IMR-90 (cell line): ENCODE data around the gene NAPA.

Experiments used
- BHLHE40 ChIP-seq: fragments of 150-350 bp; IDR thresholded peaks from 2 replicates; pipeline ENCODE4 v1.6.1; 2016; ENCODE audit warnings: mild to moderate bottlenecking, low read depth, low read length
- CEBPB ChIP-seq: IDR thresholded peaks from 2 replicates; pipeline ENCODE4 v1.6.1; 2012; ENCODE audit warnings: low read depth, low read length, improper control_type of control experiment
- CHD1 ChIP-seq: IDR thresholded peaks from 2 replicates; pipeline ENCODE4 v1.6.1; 2012; ENCODE audit warnings: low read depth, low read length, improper control_type of control experiment
- FOS ChIP-seq: fragments of 150-350 bp; IDR thresholded peaks from 2 replicates; pipeline ENCODE4 v1.6.1; 2016; ENCODE audit warnings: low read depth, low read length
- MAFK ChIP-seq: IDR thresholded peaks from 2 replicates; pipeline ENCODE4 v1.6.1; 2012; ENCODE audit warnings: low read depth, low read length, improper control_type of control experiment
- MXI1 ChIP-seq: IDR thresholded peaks from 2 replicates; pipeline ENCODE4 v1.6.1; 2012; ENCODE audit warnings: low read depth, mild to moderate bottlenecking, low read length, moderate library complexity, borderline replicate concordance
- NFE2L2 ChIP-seq: fragments of 150-350 bp; IDR thresholded peaks from 2 replicates; pipeline ENCODE4 v1.6.1; 2016; ENCODE audit warnings: low read depth, mild to moderate bottlenecking, low read length
- POLR2A ChIP-seq: IDR thresholded peaks from 2 replicates; pipeline ENCODE4 v1.6.1; 2012; ENCODE audit warnings: mild to moderate bottlenecking, low read depth, low read length
- RAD21 ChIP-seq: IDR thresholded peaks from 2 replicates; pipeline ENCODE4 v1.6.1; 2012; ENCODE audit warnings: low read length, improper control_type of control experiment
- RCOR1 ChIP-seq: IDR thresholded peaks from 2 replicates; pipeline ENCODE4 v1.6.1; 2012; ENCODE audit warnings: mild to moderate bottlenecking, low read length, improper control_type of control experiment; ENCODE audit not compliant: insufficient replicate concordance
- RFX5 ChIP-seq: IDR thresholded peaks from 2 replicates; pipeline ENCODE4 v1.8.0; 2012; ENCODE audit warnings: low read depth, mild to moderate bottlenecking, low read length, moderate library complexity
- TF ChIP-seq, protein P1 (sequence below): conservative IDR thresholded peaks from 2 replicates; pipeline ENCODE4 v1.5.1; 2012; ENCODE audit warnings: mild to moderate bottlenecking, low read depth, low read length, improper control_type of control experiment
- TF ChIP-seq, protein P2 (sequence below): fragments of 150-350 bp; IDR thresholded peaks from 2 replicates; pipeline ENCODE4 v1.6.1; 2017; ENCODE audit warnings: mild to moderate bottlenecking, antibody characterized with exemption, low read length, low read depth
- TF ChIP-seq, protein P3 (sequence below): fragments of 150-350 bp; IDR thresholded peaks from 2 replicates; pipeline ENCODE4 v1.6.1; 2016; ENCODE audit warnings: low read depth, mild to moderate bottlenecking, low read length, moderate library complexity, borderline replicate concordance

DNA sequence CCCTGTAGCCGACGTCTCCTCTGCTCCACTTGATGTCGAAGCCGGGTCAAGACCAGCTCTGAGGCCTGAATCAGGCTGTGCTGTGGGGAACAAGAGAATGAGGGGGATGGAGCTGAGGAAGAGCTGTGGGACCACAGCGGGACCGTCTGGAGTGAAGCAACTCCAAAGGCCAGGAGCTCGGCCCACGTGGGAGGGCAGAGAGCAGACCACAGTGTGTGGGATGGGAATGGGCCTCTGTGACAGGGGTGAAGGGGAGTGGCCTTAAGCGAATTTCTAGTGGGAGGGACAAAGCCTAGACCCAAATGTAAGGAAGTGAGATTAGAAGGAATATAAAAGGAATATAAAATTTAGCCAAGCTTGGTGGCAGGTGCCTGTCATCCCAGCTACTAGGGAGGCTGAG is 39.4 kb downstream of the NAPA start:
- TF ChIP-seq, protein P1, sequence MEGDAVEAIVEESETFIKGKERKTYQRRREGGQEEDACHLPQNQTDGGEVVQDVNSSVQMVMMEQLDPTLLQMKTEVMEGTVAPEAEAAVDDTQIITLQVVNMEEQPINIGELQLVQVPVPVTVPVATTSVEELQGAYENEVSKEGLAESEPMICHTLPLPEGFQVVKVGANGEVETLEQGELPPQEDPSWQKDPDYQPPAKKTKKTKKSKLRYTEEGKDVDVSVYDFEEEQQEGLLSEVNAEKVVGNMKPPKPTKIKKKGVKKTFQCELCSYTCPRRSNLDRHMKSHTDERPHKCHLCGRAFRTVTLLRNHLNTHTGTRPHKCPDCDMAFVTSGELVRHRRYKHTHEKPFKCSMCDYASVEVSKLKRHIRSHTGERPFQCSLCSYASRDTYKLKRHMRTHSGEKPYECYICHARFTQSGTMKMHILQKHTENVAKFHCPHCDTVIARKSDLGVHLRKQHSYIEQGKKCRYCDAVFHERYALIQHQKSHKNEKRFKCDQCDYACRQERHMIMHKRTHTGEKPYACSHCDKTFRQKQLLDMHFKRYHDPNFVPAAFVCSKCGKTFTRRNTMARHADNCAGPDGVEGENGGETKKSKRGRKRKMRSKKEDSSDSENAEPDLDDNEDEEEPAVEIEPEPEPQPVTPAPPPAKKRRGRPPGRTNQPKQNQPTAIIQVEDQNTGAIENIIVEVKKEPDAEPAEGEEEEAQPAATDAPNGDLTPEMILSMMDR = no peak
- TF ChIP-seq POLR2A (no peak), MXI1 (no peak), RAD21 (no peak), FOS (no peak), MAFK (no peak), RCOR1 (no peak), NFE2L2 (no peak), BHLHE40 (no peak), CHD1 (no peak), RFX5 (no peak), CEBPB (no peak)
- TF ChIP-seq, protein P2, sequence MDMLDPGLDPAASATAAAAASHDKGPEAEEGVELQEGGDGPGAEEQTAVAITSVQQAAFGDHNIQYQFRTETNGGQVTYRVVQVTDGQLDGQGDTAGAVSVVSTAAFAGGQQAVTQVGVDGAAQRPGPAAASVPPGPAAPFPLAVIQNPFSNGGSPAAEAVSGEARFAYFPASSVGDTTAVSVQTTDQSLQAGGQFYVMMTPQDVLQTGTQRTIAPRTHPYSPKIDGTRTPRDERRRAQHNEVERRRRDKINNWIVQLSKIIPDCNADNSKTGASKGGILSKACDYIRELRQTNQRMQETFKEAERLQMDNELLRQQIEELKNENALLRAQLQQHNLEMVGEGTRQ = no peak
- TF ChIP-seq, protein P3, sequence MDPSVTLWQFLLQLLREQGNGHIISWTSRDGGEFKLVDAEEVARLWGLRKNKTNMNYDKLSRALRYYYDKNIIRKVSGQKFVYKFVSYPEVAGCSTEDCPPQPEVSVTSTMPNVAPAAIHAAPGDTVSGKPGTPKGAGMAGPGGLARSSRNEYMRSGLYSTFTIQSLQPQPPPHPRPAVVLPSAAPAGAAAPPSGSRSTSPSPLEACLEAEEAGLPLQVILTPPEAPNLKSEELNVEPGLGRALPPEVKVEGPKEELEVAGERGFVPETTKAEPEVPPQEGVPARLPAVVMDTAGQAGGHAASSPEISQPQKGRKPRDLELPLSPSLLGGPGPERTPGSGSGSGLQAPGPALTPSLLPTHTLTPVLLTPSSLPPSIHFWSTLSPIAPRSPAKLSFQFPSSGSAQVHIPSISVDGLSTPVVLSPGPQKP = no peak
